SH-SY5Y (cell line): Measurements from ENCODE around the gene PTDSS2.

Source experiments
- GATA2 ChIP-seq: IDR thresholded peaks from 2 replicates; pipeline ENCODE4 v1.6.1; 2011; ENCODE audit warnings: mild to moderate bottlenecking, low read depth, low read length
- GATA3 ChIP-seq: IDR thresholded peaks from 2 replicates; pipeline ENCODE4 v1.6.1; 2011; ENCODE audit warnings: low read depth, mild to moderate bottlenecking, low read length, moderate library complexity

- TF ChIP-seq GATA2 (no peak), GATA3 (no peak)
Measured at GRCh38 chr11:526192-526591, 76.1 kb downstream of the PTDSS2 start.
